Testis (tissue), 2 donors: ENCODE measurements around the gene FIZ1.

Experiments used
- POLR2A ChIP-seq: fragments of 450-650 bp; IDR thresholded peaks from one replicate; pipeline ENCODE4 v1.6.1; 2017; ENCODE audit warnings: antibody characterized with exemption, mild to moderate bottlenecking, moderate library complexity
- TF ChIP-seq, protein P1 (sequence below), 3 experiments: fragments of 450-650 bp in 2 of 3; fragments of 200-600 bp in 1 of 3; sonication (generic) in 1 of 3; IDR thresholded peaks; one replicate each; pipeline ENCODE4 v1.5.1; 2016 to 2019; ENCODE audit warnings: antibody characterized with exemption in 3 of 3, mild to moderate bottlenecking in 2 of 3, moderate library complexity in 1 of 3

DNA sequence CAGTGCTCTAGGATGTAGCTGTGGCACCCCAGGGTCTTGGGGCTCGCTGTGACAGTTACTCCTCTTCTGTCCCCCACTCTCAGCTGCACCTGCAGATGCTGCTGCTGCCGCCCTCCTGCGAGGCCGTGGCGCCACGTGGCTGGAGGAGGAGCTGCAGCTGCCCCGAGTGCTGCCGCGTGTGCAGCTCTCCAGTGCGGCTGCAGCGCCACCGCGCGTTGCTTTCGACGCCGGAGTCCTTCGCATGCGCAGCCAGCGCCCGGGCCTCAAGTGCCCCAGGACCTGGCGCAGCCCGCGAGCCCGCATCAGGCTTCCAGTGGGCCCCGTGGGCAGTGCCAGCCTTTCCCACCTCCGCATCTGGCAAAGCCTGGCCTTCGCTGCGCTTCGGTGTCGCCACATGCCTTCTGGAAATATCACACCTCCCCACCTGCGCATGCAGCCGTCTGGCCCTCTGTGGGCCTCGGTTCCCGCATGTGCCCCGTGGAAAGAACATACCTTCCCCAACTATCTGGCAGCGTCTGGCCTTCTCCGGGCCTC lies 40.8 kb upstream of the FIZ1 start:
- TF ChIP-seq POLR2A = no peak
- TF ChIP-seq, protein P1, sequence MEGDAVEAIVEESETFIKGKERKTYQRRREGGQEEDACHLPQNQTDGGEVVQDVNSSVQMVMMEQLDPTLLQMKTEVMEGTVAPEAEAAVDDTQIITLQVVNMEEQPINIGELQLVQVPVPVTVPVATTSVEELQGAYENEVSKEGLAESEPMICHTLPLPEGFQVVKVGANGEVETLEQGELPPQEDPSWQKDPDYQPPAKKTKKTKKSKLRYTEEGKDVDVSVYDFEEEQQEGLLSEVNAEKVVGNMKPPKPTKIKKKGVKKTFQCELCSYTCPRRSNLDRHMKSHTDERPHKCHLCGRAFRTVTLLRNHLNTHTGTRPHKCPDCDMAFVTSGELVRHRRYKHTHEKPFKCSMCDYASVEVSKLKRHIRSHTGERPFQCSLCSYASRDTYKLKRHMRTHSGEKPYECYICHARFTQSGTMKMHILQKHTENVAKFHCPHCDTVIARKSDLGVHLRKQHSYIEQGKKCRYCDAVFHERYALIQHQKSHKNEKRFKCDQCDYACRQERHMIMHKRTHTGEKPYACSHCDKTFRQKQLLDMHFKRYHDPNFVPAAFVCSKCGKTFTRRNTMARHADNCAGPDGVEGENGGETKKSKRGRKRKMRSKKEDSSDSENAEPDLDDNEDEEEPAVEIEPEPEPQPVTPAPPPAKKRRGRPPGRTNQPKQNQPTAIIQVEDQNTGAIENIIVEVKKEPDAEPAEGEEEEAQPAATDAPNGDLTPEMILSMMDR (IDR thresholded peaks at IDR 0.05) = peak; percentile 29 to 43 (median 29)
